Upper lobe of left lung (tissue), 4 donors: ENCODE measurements around the gene SPRED1.

Experiments
- CTCF ChIP-seq, 6 experiments: fragments of 450-650 bp in 4 of 6; fragments of 200-600 bp in 2 of 6; sonication (generic) in 2 of 6; IDR thresholded peaks; one replicate each; pipeline ENCODE4 v1.5.1; 2016 to 2019; ENCODE audit warnings: antibody characterized with exemption in 6 of 6
- EP300 ChIP-seq, 4 donors: sonication (generic); formaldehyde crosslinking; IDR thresholded peaks; one replicate each; pipeline ENCODE4 v1.5.1; 2017; ENCODE audit warnings: antibody characterized with exemption in 4 of 4, control low read depth in 2 of 4
- POLR2A ChIP-seq, 4 donors: fragments of 450-650 bp; IDR thresholded peaks; one replicate each; pipeline ENCODE4 v1.5.1; 2016 to 2017; ENCODE audit warnings: antibody characterized with exemption in 4 of 4, mild to moderate bottlenecking in 2 of 4
- POLR2AphosphoS5 ChIP-seq, 2 donors: sonication (generic); formaldehyde crosslinking; IDR thresholded peaks; one replicate each; pipeline ENCODE4 v1.5.1; 2017; ENCODE audit warnings: antibody characterized with exemption in 2 of 2

- no peak for TF ChIP-seq EP300 (IDR thresholded peaks at IDR 0.05)
- TF ChIP-seq CTCF (IDR thresholded peaks at IDR 0.05): no peak
- TF ChIP-seq POLR2A (IDR thresholded peaks at IDR 0.05): no peak
- TF ChIP-seq POLR2AphosphoS5 (IDR thresholded peaks at IDR 0.05): no peak
Measured at GRCh38 chr15:38398134-38398533, 145.5 kb downstream of the SPRED1 start.
